HEK293T (cell line): ENCODE results near the gene TTC1.

ENCODE experiments used
- ARNT ChIP-seq: fragments of 450-650 bp; IDR thresholded peaks from 2 replicates; pipeline ENCODE4 v1.6.1; 2017; ENCODE audit warnings: mild to moderate bottlenecking
- BHLHE40 ChIP-seq: fragments of 450-650 bp; IDR thresholded peaks from 2 replicates; pipeline ENCODE4 v1.6.1; 2016; ENCODE audit warnings: mild to moderate bottlenecking, moderate library complexity, borderline replicate concordance
- ELF4 ChIP-seq: fragments of 450-650 bp; IDR thresholded peaks from 2 replicates; pipeline ENCODE4 v1.6.1; 2017; ENCODE audit warnings: antibody characterized with exemption
- FOXA1 ChIP-seq: fragments of 450-650 bp; IDR thresholded peaks from 2 replicates; pipeline ENCODE4 v1.6.1; 2016; ENCODE audit warnings: mild to moderate bottlenecking
- FOXM1 ChIP-seq: fragments of 450-650 bp; IDR thresholded peaks from 2 replicates; pipeline ENCODE4 v1.6.1; 2017; ENCODE audit warnings: mild to moderate bottlenecking, borderline replicate concordance
- NFRKB ChIP-seq: fragments of 450-650 bp; IDR thresholded peaks from 2 replicates; pipeline ENCODE4 v1.6.1; 2016; ENCODE audit warnings: mild to moderate bottlenecking, moderate library complexity
- SUZ12 ChIP-seq: fragments of 450-650 bp; IDR thresholded peaks from 2 replicates; pipeline ENCODE4 v1.6.1; 2016; ENCODE audit warnings: mild to moderate bottlenecking

DNA sequence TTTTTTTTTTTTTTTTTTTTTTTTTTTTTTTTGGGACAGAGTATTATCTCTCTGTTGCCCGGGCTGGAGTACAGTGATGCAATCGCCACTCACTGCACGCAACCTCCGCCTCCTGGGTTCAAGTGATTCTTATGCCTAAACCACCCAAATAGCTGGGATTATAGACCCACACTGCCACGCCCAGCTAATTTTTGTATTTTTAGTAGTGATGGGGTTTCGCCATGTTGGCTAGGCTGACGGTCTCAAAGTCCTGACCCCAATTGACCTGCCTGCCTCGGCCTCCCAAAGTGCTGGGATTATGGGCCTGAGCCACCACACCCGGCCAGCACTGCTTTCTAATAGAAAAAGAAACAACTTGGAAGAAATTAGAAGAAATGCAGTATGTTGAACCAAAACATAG is 39.2 kb downstream of the TTC1 start:
- no peak for TF ChIP-seq FOXM1
- no peak for TF ChIP-seq NFRKB
- no peak for TF ChIP-seq ELF4
- no peak for TF ChIP-seq BHLHE40
- no peak for TF ChIP-seq FOXA1
- no peak for TF ChIP-seq ARNT
- TF ChIP-seq SUZ12, result no peak
